Measurements from ENCODE around the gene ABCD1.

ABCD1 gene

DNA sequence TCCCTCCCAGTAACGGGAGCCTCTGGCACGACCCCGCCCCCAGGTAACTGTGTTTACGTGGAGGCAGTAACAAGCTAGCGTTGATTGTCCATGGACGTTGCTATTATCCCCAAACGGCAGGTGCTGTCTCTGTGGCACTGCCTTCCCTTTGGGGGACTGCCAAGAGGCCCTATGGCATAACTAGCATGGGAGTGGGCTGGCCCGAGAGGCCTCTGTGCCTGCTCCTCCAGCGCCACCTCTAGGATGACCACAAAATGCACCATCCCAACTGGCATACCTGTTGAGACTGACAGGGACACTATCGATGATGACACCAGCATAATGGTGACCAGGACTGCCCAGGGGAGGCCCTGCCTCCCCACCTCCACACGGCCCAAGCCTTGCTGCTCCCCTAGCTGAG, 57.7 kb downstream of the ABCD1 start:
- in situ Hi-C loops (cut with MboI; ENCODE audit: low sequenced_read_pairs): no loop called here

DNA sequence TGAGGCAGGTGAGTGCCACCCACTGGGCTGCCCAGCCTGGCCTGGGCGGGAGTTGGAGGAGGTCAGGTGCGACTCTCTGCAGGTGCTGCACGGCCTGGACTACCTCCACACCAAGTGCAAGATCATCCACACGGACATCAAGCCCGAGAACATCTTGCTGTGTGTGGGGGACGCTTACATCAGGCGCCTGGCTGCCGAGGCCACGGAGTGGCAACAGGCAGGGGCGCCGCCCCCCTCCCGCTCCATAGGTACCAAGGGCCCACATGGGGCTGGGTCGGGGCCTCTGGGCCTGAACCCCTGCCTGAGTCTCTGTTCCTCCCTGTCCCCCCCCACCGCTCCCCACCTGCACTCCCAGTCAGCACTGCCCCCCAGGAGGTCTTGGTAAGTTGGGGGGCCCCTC, 58.2 kb downstream of the ABCD1 start:
- in situ Hi-C loops (cut with MboI; ENCODE audit: low sequenced_read_pairs): no loop called here

GRCh38 chrX:153783378-153784013, 58.8 kb downstream of the ABCD1 start:
- in situ Hi-C loops (cut with MboI; ENCODE audit: low sequenced_read_pairs): no loop called here

GRCh38 chrX:153784325-153784967, 59.8 kb downstream of the ABCD1 start:
- in situ Hi-C loops (cut with MboI; ENCODE audit: low sequenced_read_pairs): no loop called here

- in situ Hi-C loops (cut with MboI; ENCODE audit: low sequenced_read_pairs): no loop called here
These were observed 62.0 kb downstream of the ABCD1 start for GRCh38 chrX:153786669-153787068.

DNA sequence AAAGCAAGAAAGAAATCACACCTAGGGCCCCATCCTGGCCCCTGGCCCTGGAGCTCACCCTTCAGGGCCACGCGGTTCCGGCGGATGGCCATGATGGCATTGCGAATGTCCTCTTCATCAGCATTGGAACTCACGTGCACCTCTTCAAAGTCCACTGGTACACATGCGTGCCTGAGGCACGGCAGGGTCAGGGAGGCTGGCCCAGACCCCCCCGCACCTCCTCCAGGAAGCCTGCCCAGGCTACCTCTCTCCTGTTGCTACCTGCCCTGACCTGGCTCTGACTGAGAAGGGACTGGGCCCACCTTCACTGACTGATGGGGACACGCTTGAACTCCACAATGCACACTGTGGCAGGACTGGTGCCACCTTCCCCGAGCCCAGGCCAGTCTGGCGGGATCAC, 65.0 kb downstream of the ABCD1 start:
- in situ Hi-C loops (cut with MboI; ENCODE audit: low sequenced_read_pairs): no loop called here

DNA sequence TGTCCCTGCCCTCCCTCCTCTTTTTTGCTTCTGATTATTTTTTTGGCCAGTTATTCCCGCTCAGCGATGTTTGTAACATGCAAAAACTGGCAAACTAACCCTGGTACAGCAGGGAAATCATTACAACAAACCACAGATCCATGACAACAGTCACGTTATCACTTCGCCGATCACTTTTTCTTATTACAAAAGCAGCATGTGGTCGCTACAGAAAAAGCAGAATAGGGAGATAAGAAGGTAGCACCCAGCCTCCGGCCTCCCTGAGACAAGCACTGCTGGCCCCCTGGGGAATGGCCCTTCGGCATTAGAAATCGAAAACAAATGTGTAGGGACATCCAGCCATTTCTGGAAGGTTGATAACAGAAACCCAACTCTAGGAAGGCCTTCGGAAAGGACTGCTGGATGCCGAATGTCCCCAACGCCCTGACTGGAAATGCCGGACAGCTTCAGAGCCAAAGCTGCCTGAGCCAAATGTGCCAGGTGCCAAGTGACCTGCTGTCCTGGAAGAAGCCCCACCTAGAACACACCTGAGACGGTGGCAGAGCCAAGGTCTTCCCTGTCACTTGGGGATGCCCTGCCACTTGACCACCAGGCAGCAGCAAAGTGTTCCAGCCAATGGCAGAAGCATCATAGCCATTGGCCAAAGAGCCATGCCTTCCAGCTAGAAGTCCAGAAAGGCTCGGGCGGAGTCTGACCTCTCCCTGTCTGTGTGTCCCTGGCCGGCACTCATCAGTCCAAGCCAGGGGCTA, 66.6 kb downstream of the ABCD1 start:
- in situ Hi-C loops (cut with MboI; ENCODE audit: low sequenced_read_pairs): no loop called here

DNA sequence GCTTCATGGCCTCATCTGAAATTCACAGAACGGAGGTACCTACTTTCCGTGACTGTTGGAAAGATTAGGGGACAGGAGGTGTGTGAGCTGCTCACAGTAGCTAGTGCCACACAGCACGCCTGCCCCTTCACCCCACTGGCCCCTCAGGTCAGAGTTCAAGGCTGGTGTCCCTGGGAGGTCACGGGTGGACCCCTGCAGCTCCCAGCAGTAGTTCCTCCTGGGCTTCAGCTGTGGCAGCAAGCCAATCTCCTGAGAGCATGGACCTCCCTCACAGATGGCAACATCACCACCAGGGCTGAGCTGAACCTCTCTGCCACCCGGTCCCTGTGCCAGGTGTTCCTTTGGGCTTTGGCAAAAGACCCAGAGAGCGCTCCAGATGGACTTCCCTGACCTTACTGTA, 67.7 kb downstream of the ABCD1 start:
- in situ Hi-C loops (cut with MboI; ENCODE audit: low sequenced_read_pairs): no loop called here

- in situ Hi-C loops (cut with MboI; ENCODE audit: low sequenced_read_pairs): no loop called here
These were observed 68.6 kb downstream of the ABCD1 start for GRCh38 chrX:153793291-153793690.

All from HL-60/S4 (cell line).